Smooth muscle cell of the pulmonary artery (primary cell): ENCODE measurements around the gene KCNIP4. TPM values are rescaled to one million over a fixed set of nuclear protein-coding genes. Genes with fewer than 3 reads are reported as not detected.

Experiments used
- total RNA-seq: library from RNA; depleted of rRNA; stranded (reverse); fragments of >200 nt; gene quantifications from 2 replicates; pipeline ENCODE4 v1.2.3, GENCODE V29; 2014

KCNIP4 gene
- total RNA-seq, result not detected in 2 replicates

DNA sequence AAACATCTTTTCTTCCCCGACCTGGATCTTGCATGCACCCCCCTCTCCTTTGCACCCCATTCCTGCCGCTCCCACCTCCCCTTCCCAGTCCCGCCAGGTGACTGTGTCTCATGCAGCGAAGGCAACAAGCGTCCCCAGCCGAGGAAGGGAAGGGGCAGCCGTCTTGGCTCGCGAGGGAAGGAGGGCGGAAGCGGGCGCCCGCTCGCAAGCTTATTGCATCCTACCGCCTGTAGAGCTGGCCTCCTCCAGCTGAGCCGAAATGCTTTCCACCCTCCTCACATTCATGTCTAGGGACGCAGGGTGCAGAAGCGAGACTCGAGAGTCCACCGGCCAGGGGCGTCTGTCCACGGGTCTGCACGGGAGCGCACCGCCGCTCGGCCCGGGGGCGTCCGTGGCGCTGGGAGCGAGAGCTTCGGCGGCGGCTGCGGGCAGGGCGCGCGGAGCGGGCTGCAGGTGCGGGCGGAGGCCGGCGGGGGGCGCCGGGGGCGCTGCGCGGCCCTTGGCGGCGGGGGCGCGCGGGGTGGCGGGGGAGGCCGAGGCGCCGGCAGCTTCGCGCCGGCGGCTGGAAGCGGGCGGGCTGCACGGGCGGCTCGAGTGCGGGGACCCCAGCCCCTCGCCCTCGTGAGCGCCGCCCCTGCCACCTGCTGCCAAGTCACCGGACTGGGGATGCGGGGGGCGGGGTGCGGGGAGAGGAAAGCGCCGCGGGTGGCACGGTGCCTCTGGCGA, at the start of gene KCNIP4:
Gene KCNIP4 (minus strand): TSS at position 426 of the 726 bp plus-strand sequence.

DNA sequence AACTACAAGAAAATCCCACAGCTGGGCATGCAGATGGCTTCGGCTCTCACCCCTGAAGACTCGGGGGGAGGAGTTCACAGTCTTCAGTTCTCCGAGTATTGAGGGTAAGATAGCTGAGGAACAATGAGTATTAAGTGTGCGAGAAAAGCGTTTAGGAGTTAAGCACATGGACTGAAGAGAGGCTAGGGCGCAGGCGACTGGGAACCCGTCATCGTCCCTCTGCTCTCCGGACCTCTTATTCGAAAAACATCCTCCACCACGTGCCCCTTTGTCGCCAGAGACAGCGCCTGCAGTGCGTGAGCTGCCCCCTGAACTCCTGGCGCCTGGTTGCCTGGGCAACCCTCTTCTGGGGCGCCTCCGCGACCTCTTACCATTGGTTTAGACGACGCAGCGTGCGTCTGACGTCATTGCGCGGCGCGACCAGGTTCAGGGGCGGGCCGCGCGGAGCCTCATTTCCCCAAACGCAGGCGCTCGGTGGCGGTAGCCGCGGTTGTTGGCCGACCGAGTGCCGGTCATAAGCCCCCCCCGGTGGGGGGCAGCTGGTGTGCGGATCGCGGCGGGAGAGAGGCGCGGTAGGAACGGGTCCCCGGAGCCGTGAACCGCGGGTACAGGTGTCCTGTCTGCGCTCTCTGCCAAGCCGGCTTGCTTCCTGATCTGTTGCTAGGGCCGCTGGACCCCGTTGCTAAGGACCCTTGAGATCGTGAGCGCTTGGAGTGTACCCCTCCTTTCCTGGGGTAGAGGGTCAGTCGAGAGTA, 1248.4 kb downstream of the KCNIP4 start, which contains the start of gene PACRGL:
Gene PACRGL (plus strand): TSS at position 452 of the 755 bp plus-strand sequence. CDS start 4,024 bp downstream, outside the sequence.

